SU-DHL-6 (cell line): Measurements from ENCODE around the gene CLSTN3.

Experiments used
- CTCF ChIP-seq: fragments of 200-600 bp; sonication (generic); IDR thresholded peaks from one replicate; pipeline ENCODE4 v1.5.1; 2017; ENCODE audit warnings: antibody characterized with exemption, mild to moderate bottlenecking, low read length, moderate library complexity; ENCODE audit not compliant: insufficient read depth, poor library complexity, severe bottlenecking
- EZH2phosphoT487 ChIP-seq: fragments of 200-600 bp; sonication (generic), shearing (Covaris generic); conservative IDR thresholded peaks from 2 replicates; pipeline ENCODE4 v1.6.1; 2018; ENCODE audit warnings: mild to moderate bottlenecking, antibody characterized with exemption, low read length, moderate library complexity, mixed read lengths

DNA sequence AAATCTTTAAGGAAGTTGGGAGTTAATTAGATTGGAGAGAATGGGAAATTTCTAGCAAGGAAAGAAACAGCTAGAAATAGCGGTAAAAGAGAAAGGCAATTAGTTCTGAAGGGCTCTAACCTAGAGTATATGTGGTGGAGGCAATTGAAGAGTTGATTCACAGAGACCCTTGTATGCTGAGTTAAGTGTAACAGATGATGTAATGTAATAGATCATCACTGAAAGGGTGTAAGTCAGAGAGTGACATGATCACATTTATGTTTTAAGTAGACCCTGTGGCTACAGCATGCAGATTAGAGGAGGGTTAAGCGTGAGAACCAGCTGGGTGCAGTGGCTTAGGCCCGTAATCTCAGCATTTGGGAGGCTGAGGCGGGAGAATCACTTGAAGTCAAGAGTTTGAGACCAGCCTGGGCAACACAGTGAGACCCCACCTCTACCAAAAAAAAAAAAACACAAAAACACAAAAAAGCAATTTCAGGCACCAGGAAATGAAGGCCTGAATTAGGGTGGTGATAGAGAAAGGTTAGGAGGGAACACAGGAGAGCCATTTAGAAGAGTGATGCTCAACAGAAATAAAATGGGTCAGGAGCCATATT is 4.4 kb upstream of the CLSTN3 start:
- TF ChIP-seq CTCF (no peak), EZH2phosphoT487 (no peak)
